Natural killer cell treated with Interleukin-12 subunit alpha and Interleukin-12 subunit beta and Interleukin-15 and Interleukin-18, amount 100 ng/mL, for 72 hours (primary cell): Measurements from ENCODE around the gene PKD2L1. TPM values are rescaled to one million over a fixed set of nuclear protein-coding genes. Genes with fewer than 3 reads are reported as not detected.
A peak's percentile ranks its signal among the peaks of the same experiment; 100 is the strongest.

Experiments used
- ATAC-seq, 2 donors: fragments of 150-1000 bp; cut with Tn5 transposase in 1 of 2; sonication (Bioruptor Pico), chemical (Tn5 transposase) in 1 of 2; 2 replicates each; pipeline ENCODE4 v1.10.0; 2021
- DNase-seq: peaks from one replicate; pipeline ENCODE4 v3.0.0; 2022; ENCODE audit warnings: low spot score
- H3K27ac Mint-ChIP-seq, 2 donors: 1 replicate in 1 of 2; 2 replicates in 1 of 2; pipeline ENCODE4 v1.8.0; 2022; ENCODE audit warnings: mixed read lengths in 2 of 2, mild to moderate bottlenecking in 1 of 2, moderate library complexity in 1 of 2
- H3K27me3 Mint-ChIP-seq, 2 donors: 1 replicate in 1 of 2; 2 replicates in 1 of 2; pipeline ENCODE4 v1.8.0; 2022; ENCODE audit warnings: mixed read lengths in 2 of 2
- H3K36me3 Mint-ChIP-seq: one replicate; pipeline ENCODE4 v1.8.0; 2022; ENCODE audit warnings: mixed read lengths
- H3K4me1 Mint-ChIP-seq, 2 donors: 1 replicate in 1 of 2; 2 replicates in 1 of 2; pipeline ENCODE4 v1.8.0; 2022; ENCODE audit warnings: low read depth in 2 of 2, mixed read lengths in 2 of 2, mild to moderate bottlenecking in 1 of 2
- H3K4me3 Mint-ChIP-seq: one replicate; pipeline ENCODE4 v1.8.0; 2022; ENCODE audit warnings: mixed read lengths
- H3K9me3 Mint-ChIP-seq: 2 replicates; pipeline ENCODE4 v1.8.0; 2022; ENCODE audit warnings: mixed read lengths
- total RNA-seq, 2 donors: library from RNA; stranded (reverse); gene quantifications; one replicate each; pipeline ENCODE4 v1.2.3, GENCODE V29; 2022

Gene PKD2L1
- total RNA-seq, 2 donors from 2014 or later = not detected

DNA sequence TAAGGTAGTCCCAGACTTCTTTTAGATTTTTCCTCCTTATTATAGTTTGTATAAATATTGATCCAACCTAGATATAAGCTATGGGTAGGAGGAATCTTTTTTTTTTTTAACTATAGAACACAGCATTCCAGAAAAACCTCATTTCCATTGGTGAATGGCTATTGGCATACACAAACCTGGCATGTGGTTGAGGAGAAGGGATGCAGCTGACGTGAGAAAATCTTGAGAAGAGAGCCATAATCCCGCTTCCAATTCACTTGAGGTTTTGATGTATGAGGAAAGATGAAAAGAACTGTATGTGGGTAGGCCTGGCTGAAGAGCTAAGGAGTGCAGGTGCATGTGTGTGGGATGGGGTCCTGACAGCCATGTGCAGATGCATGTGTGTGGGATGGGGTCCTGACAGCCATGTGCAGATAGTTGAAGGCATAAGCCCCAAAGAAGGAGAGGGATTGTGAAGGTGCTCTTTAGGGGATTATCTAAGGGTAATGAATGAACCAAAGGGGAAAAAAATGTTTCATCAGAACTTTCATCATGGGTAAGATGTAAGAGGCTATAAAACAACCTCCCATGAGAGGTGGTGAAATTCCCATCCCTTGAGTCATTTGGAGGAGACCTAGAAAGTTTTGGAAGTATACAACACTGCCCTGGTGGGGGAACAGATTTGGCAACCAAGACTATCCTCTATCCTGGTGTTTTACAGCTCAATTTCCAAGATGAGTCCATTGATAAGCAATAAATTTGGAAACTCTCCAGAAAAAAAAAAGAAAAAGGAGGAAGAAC lies 3.8 kb upstream of the PKD2L1 start:
- Mint-ChIP-seq H3K9me3 (no peaks in the 10 kb centered on the region), H3K27me3 (peaks cover 21 to 25% of the 10 kb centered on the region in 2 donors), H3K4me1 (no peaks in the 10 kb centered on the region), H3K36me3 (no peaks in the 10 kb centered on the region), H3K4me3 (no peak overlapping the region), H3K27ac (no peak overlapping the region)
- DNase-seq (no peak), ATAC-seq (no peak)

GRCh38 chr10:100333106-100333505 lies 3.1 kb upstream of the PKD2L1 start:
- Mint-ChIP-seq H3K36me3 (no peaks in the 10 kb centered on the region), H3K27ac (no peak overlapping the region), H3K27me3 (peaks cover 25% of the 10 kb centered on the region in 2 donors), H3K9me3 (no peaks in the 10 kb centered on the region), H3K4me1 (no peaks in the 10 kb centered on the region), H3K4me3 (no peak overlapping the region)
- DNase-seq (no peak), ATAC-seq (no peak)

- Mint-ChIP-seq H3K4me3 (no peak overlapping the region), H3K27me3 (peaks cover 30 to 40% of the 10 kb centered on the region in 2 donors), H3K9me3 (no peaks in the 10 kb centered on the region), H3K27ac (no peak overlapping the region), H3K36me3 (no peaks in the 10 kb centered on the region), H3K4me1 (peaks cover 3 to 5% of the 10 kb centered on the region in 2 donors)
- DNase-seq = no peak
- no peak for ATAC-seq
Observed at GRCh38 chr10:100328198-100328597, 1.8 kb downstream of the PKD2L1 start.

DNA sequence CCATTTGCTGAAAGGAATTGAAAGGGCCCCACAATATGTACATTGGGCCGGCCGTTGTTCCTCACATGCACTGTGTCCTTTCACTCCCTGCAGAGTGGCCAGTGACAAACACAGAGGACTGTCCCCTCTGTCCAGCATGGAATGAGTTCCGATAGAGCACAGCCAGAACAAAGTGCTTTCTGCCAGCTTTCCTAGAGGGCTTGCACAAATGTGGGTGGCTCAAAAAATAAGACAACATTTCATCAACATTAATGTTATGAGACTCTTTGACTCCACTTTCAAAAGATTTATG lies 2.4 kb downstream of the PKD2L1 start:
- DNase-seq (no peak), ATAC-seq (no peak)
- H3K27ac Mint-ChIP-seq = no peak overlapping the region
- H3K4me3 Mint-ChIP-seq = no peak overlapping the region
- H3K36me3 Mint-ChIP-seq = no peaks in the 10 kb centered on the region
- H3K27me3 Mint-ChIP-seq = peaks cover 25 to 35% of the 10 kb centered on the region in 2 donors
- no peaks in the 10 kb centered on the region for H3K9me3 Mint-ChIP-seq
- peaks cover 3 to 5% of the 10 kb centered on the region in 2 donors for H3K4me1 Mint-ChIP-seq

GRCh38 chr10:100327007-100327717 lies 2.9 kb downstream of the PKD2L1 start:
- no peak overlapping the region for H3K4me3 Mint-ChIP-seq

GRCh38 chr10:100325158-100325557 lies 4.9 kb downstream of the PKD2L1 start:
- no peak overlapping the region for H3K4me3 Mint-ChIP-seq
- H3K4me1 Mint-ChIP-seq = peaks cover 3 to 5% of the 10 kb centered on the region in 2 donors
- no peak for ATAC-seq

More at GRCh38 chr10:100327007-100327717, 2.9 kb downstream of the PKD2L1 start:
- Mint-ChIP-seq H3K4me1 (peaks cover 3 to 5% of the 10 kb centered on the region in 2 donors), H3K9me3 (no peaks in the 10 kb centered on the region), H3K27me3 (peaks cover 25 to 30% of the 10 kb centered on the region in 2 donors), H3K27ac (no peak overlapping the region), H3K36me3 (no peaks in the 10 kb centered on the region)
- ATAC-seq = peak; percentile 63 to 72
- no peak for DNase-seq

GRCh38 chr10:100319707-100320402 lies 10.2 kb downstream of the PKD2L1 start:
- H3K27me3 Mint-ChIP-seq = peaks cover 28 to 29% of the 10 kb centered on the region in 2 donors
- no peak overlapping the region for H3K4me3 Mint-ChIP-seq

More at GRCh38 chr10:100325158-100325557, 4.9 kb downstream of the PKD2L1 start:
- no peaks in the 10 kb centered on the region for H3K9me3 Mint-ChIP-seq
- no peak overlapping the region for H3K27ac Mint-ChIP-seq
- no peaks in the 10 kb centered on the region for H3K36me3 Mint-ChIP-seq
- H3K27me3 Mint-ChIP-seq = peaks cover 20 to 21% of the 10 kb centered on the region in 2 donors
- no peak for DNase-seq

GRCh38 chr10:100318207-100318606 lies 11.8 kb downstream of the PKD2L1 start:
- no peaks in the 10 kb centered on the region for H3K36me3 Mint-ChIP-seq
- DNase-seq (no peak), ATAC-seq (no peak)
- H3K4me3 Mint-ChIP-seq = no peak overlapping the region
- H3K27me3 Mint-ChIP-seq = peaks cover 34 to 37% of the 10 kb centered on the region in 2 donors
- H3K9me3 Mint-ChIP-seq = no peaks in the 10 kb centered on the region
- H3K27ac Mint-ChIP-seq = no peak overlapping the region
- H3K4me1 Mint-ChIP-seq = no peaks in the 10 kb centered on the region

More at GRCh38 chr10:100319707-100320402, 10.2 kb downstream of the PKD2L1 start:
- no peak for DNase-seq
- H3K9me3 Mint-ChIP-seq = no peaks in the 10 kb centered on the region
- H3K36me3 Mint-ChIP-seq = no peaks in the 10 kb centered on the region
- no peak for ATAC-seq
- no peak overlapping the region for H3K27ac Mint-ChIP-seq
- no peaks in the 10 kb centered on the region for H3K4me1 Mint-ChIP-seq

DNA sequence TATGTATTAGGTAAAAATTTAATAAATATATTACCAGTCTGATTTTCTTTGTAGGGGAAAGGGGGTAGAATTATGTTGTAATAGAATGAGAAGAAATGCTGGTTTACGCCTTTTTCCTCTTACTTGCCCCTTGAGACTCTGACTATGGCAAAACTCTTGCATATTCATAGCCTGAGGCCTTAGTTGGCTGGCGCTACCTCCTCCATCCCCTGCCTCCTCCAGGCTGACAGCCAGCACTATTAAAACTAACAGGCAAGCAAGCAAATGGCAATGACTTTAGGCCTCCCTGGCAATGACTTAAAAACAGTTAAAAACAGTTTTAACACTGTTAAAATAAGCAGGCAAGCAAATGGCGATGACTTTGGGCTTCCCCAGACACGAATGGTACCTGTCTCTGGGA lies 14.4 kb downstream of the PKD2L1 start:
- Mint-ChIP-seq H3K27me3 (peaks cover 53 to 61% of the 10 kb centered on the region in 2 donors), H3K4me1 (no peaks in the 10 kb centered on the region), H3K27ac (no peak overlapping the region), H3K9me3 (no peaks in the 10 kb centered on the region), H3K4me3 (no peak overlapping the region), H3K36me3 (no peaks in the 10 kb centered on the region)
- DNase-seq = no peak
- ATAC-seq = no peak

GRCh38 chr10:100311298-100311697 lies 18.7 kb downstream of the PKD2L1 start:
- ATAC-seq (no peak), DNase-seq (no peak)
- H3K4me3 Mint-ChIP-seq = no peak overlapping the region
- H3K9me3 Mint-ChIP-seq = no peaks in the 10 kb centered on the region
- H3K27me3 Mint-ChIP-seq = peaks cover 42 to 61% of the 10 kb centered on the region in 2 donors
- H3K27ac Mint-ChIP-seq = no peak overlapping the region
- no peaks in the 10 kb centered on the region for H3K36me3 Mint-ChIP-seq
- no peaks in the 10 kb centered on the region for H3K4me1 Mint-ChIP-seq

DNA sequence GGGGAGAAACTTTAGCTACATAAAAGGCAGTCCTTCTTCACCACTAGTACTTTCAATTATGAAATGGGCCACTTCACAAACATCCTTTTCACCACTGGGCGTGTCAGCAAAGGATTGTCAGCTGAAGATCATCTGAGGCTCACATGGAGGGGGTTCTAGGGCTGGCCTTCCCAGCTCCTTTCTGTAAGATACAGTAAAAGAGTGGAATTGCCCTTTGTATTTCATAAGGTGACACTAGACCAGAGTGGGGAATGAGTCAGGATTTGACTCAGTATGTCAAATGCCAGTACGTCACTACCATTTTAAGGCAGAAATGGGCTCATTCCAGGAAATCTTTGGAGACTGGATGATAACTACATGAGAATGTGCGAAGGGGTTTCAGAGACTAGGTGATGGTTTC lies 22.3 kb downstream of the PKD2L1 start:
- H3K27me3 Mint-ChIP-seq = peaks cover 36 to 59% of the 10 kb centered on the region in 2 donors
- no peaks in the 10 kb centered on the region for H3K36me3 Mint-ChIP-seq
- ATAC-seq (no peak), DNase-seq (no peak)
- H3K4me1 Mint-ChIP-seq = no peaks in the 10 kb centered on the region
- no peaks in the 10 kb centered on the region for H3K9me3 Mint-ChIP-seq
- no peak overlapping the region for H3K27ac Mint-ChIP-seq
- H3K4me3 Mint-ChIP-seq = no peak overlapping the region

GRCh38 chr10:100306861-100307260 lies 23.2 kb downstream of the PKD2L1 start:
- ATAC-seq (no peak), DNase-seq (no peak)
- H3K9me3 Mint-ChIP-seq = no peaks in the 10 kb centered on the region
- H3K27me3 Mint-ChIP-seq = peaks cover 30 to 50% of the 10 kb centered on the region in 2 donors
- H3K4me1 Mint-ChIP-seq = no peaks in the 10 kb centered on the region
- H3K4me3 Mint-ChIP-seq = no peak overlapping the region
- H3K27ac Mint-ChIP-seq = no peak overlapping the region
- H3K36me3 Mint-ChIP-seq = no peaks in the 10 kb centered on the region

DNA sequence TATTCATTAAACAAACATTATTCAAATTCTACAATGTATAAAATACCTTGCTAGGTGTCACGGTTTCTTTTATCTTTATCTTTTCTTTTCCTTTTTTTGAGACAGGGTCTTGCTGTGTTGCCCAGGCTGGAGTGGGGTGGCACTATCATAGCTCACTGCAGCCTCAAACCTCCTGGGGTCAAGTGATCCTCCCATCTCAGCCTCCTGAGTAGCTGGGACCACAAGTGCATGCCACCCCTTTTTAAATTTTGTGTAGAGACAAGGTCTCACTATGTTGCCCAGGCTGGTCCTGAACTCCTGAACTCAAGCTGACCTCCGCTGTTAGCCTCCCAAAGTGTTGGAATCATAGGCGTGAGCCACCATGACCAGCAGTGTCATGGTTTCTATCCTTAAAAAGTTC lies 25.6 kb downstream of the PKD2L1 start:
- Mint-ChIP-seq H3K9me3 (no peaks in the 10 kb centered on the region), H3K27me3 (peaks cover 26 to 40% of the 10 kb centered on the region in 2 donors), H3K27ac (no peak overlapping the region), H3K4me1 (no peaks in the 10 kb centered on the region), H3K4me3 (no peak overlapping the region), H3K36me3 (no peaks in the 10 kb centered on the region)
- no peak for ATAC-seq
- no peak for DNase-seq
